HG02763 (cell line): ENCODE data around the gene ITGB1.
"Not testable (repeated sequence)": the region's sequence is repeated elsewhere in the genome, so short reads cannot be mapped to it uniquely, and the experiment has no call there.

Experiments used
- ATAC-seq: cut with Tn5 transposase; IDR thresholded peaks from one replicate; pipeline ENCODE4 v1.9.1; 2021; ENCODE audit warnings: mild to moderate bottlenecking, moderate library complexity; ENCODE audit not compliant: unreplicated experiment

ITGB1 gene

DNA sequence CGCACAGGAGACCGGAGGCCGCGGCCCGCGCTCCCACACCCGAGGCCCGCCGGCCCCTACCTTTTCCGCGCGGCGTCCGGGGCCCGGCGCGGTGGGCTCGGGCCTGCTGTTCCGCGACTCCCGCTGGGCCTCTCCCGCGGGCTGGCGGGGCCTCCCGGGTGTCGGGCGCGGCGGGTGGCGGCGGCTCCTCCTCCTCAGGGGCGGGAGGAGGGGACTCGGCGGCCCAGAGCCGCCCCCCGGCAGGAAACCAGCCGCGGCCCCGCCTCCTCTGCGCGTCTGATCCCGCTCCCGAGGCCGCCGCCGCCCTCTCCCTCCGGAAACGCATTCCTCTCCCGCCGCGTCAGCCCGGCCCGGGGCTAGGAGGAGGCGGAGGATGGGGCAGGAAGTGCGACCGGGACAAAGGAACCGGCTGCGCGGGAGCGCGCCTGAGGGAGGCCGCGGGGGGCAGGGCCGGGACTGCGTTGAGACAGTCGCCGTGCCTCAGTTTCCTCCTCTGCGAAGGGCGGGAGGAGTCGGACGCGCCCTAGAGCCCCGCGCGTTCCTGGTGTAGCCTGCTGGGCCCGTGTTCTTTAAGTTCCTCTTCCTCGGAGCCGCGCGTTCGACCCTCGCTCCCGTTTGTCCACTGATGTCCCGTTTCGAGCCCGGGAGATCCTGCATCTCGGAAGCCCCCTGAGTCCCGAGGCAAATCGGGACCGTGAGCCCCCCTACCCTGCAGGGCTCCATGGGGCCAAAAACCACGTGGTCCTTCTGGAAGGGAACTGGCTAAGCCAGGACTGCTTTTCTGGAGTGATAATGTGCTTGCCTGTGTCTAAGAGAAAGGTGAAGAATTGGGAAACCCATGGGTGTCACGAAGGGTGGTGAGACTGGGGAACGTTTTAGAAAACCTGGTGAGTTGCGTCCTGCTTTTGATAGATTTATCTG lies at the start of gene ITGB1:
TSS of gene ITGB1 (minus strand) at position 146 of the 921 bp plus-strand sequence. CDS start 22,672 bp downstream, outside the sequence.
- peak; percentile 77 for ATAC-seq

- no peak for ATAC-seq
Observed at GRCh38 chr10:33006342-33006887, 48.4 kb upstream of the ITGB1 start.

DNA sequence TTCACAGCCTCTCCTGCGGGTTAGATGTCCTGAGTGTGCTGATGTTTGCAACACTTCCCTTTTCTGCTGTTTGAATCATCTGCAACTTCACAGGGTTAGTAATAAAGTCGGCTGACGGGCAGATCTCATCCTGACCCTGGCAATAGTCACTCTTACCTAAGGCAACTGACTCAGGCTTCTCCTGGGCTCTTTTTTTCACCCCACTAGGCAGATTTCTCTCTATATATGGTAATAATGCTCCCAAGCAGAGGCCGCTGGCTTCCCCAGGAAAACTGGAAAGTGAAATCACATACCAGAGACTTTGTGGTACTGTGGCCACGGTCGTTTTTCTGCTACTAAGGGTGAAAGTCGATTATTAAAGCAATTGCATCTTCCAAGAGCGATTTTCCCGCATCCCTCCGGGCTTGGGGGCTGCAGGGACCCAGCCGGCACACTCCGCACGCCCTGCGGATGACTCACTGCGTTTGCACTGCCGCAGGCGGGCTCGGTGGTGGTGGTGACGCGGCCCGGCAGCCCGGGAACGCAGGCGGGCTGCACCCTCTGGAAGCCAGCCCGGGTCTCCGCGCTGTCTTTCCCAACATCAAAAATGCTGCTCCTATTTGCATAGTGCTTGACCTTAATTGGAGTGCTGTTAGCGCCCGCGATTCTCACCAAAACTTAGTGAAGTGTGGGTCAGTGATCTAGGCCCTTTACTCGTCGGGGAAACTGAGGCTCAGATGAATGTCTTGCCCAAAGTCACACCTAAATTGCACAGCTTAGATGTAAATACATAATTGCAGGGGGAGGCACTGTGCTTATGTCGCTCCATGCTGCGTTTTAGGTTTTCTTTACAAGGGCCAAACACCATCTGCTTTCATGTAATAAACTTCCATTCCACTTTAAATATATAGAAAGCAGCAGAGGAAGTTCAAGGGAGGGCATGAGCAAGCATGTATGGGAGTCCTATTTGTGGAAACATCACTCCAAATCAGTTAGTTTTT lies 47.6 kb upstream of the ITGB1 start:
- peak; percentile 56 for ATAC-seq

GRCh38 chr10:33001908-33002492 lies 44.0 kb upstream of the ITGB1 start:
- ATAC-seq: no peak

- not testable (repeated sequence) for ATAC-seq
Observed at GRCh38 chr10:32998060-32998581, 40.1 kb upstream of the ITGB1 start.

DNA sequence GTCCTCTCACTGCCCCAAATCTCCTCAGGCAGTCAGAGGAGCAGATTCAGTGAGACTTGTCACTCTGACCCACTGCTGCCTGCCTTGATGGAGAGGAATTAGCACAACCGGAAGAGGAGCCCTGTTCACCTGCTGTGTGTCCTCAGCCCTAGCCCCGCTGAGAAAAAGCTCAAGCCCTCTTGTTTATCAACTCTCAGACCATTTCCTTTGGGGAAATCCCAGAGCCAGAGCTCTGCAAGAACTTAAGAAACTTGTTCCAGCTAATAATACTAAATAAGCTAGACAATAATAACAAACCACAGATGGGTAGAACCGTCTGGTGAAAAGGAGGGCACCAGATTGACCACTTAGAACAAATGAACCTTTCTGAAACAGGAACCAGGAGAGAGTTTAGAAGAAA lies 37.7 kb upstream of the ITGB1 start:
- peak; percentile 75 for ATAC-seq

- ATAC-seq: no peak
Observed at GRCh38 chr10:32995066-32995622, 37.1 kb upstream of the ITGB1 start.

DNA sequence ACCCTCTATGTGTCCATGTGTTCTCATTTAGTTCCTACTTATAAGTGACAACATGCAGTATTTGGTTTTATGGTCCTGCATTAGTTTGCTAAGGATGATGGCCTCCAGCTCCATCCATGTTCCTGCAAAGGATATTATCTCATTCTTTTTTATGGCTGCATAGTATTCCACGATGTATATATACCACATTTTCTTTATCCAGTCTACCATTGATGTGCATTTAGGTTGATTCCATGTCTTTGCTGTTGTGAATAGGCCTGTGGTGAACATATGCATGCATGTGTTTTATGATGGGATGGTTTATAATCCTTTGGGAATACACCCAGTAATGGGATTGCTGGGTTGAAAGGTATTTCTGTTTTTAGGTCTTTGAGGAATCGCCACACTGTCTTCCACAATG lies 36.6 kb upstream of the ITGB1 start:
- not testable (repeated sequence) for ATAC-seq

GRCh38 chr10:32992310-32992709 lies 34.3 kb upstream of the ITGB1 start:
- ATAC-seq: not testable (repeated sequence)

GRCh38 chr10:32990811-32991210 lies 32.8 kb upstream of the ITGB1 start:
- ATAC-seq: no peak

DNA sequence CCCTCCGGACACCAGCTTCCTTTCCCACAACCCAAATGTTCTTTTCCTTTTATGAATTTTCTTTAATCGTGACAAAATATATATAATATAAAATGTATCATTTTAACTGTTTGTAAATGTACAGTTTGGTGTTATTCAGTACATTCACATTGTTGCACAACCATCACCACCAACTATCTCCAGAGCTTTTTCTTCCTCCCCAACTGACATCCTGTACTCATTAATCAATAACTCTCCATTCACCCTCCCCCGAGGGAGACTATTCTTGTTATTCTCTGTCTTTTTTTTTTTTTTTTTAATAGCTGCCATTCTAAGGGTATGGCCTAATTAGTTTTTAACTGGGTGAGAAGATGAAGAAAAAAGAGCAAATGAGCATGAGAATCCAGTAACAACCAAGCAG lies 30.6 kb upstream of the ITGB1 start:
- ATAC-seq: no peak

DNA sequence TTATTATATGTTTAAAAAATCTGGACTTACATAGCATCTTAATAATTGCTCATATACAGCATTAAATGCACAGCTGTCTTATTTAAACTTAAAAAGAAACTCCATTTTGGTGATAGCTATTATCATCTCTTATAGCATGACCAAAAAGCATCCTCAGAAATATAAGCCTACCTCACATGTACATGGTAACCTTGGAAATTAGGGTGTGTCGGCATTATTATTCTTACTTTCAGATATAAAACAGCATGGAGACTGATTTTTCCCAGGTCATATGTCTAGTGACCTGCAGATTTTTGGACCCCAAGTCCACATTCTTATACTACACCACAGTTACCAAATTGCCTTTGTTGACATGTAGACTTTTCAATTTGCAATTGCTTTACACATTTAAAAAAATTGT lies 29.1 kb upstream of the ITGB1 start:
- ATAC-seq: no peak

- no peak for ATAC-seq
Observed at GRCh38 chr10:32985775-32986350, 27.8 kb upstream of the ITGB1 start.

DNA sequence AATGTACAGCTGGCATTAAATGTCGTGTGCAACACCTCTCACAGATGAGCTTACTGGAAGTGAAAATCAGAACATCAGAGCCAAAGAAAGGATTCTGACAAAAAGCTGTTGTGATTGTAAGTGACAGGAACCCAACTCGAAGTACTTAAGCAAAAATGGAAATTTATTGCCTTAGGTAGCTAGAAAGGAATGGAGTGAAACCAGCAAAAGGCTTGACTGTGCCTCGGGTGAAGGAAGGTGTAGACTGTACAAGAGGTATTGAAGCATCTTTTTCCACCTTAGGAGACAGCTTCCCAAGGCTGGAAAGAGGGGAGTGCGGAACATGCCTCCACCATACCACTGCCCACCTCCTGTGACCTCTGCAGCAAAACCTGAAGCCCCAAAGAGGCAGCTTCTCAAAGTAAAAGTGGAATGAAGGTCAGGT lies 27.3 kb upstream of the ITGB1 start:
- ATAC-seq: no peak

DNA sequence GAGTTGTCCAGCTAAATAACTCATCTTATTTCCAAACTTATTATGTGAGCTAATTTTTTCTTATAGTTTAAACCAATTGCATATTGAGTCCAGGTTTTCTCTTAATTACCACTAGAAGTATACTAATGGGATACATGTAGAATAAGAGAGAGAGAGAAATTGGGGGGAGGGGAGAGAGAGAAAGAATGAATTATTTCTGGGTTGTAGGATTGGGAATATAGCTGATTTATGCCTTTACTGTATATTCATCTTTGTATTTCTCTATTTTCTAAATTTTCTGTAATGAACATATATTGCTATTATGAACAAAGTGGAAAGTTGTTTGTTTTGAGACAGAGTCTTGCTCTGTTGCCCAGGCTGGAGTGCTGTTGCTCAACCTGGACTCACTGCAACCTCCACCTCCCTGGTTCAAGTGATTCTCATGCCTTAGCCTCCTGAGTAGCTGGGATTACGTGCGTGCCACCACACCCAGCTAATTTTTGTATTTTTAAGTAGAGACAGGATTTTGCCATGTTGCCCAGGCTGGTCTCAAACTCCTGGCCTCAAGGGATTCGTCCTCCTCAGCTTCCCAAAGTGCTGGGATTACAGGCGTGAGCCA lies 26.1 kb upstream of the ITGB1 start:
- no peak for ATAC-seq

DNA sequence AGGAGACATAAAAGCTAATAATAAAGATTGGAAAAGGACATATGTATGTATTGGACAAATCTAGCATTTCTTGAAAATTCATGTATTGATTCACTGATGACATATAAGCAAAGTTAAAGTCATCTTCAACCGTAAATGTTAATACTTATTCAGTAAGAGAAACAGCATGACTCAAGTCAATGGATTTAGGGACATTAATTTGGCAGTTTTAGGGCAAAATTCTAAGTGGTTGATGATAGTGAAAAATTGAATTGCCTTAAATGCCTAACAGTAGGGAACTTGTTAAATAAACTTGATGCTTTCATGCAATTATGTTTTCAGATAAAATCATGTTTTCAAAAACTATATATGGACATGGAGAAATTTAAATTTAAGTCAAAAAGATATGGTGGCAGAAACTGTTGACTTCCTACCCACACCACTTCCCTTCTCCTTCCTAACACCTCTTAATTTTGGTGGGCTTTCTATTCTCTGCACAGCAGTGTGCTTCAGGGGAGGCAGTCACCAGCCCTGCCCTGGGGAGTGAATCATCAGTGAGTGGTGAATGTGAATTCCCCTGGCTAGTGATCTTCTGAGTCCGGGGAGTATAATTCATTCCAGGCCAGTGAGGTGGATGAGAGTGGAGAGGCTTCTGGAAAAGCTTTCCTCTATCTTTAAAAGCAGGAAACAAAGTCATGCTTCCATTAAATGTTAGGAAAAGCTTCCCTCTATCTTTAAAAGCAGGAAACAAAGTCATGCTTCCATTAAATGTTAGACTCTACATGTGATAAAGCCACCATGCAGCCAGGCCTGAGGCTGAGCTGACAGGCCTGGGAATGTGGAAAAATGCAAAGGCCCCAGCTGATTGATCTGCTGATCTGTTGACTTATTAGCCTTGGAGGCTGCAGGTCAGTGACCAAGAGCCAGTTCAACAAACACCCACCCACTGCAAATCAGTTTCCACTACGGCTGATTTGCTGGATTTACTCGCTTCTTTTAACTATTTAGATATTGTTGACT lies 25.2 kb upstream of the ITGB1 start:
- ATAC-seq: no peak

DNA sequence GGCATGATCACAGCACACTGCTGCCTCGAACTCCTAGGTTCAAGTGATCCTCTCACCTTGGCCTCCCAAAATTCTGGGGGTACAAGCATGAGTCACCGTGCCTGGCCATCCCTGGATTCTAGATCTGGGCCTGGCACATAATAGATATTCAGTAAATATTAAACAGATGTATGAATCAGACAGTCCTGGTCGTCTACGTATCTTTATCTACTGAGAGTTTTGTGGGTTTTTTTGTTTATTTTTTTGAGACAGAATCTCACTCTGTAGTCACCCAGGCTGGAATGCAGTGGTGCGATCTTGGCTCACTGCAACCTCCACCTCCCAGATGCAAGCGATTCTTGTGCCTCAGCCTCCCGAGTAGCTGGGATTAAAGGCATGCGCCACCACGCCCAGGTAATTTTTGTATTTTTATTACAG lies 24.3 kb upstream of the ITGB1 start:
- ATAC-seq: no peak

GRCh38 chr10:32981760-32982159 lies 23.7 kb upstream of the ITGB1 start:
- no peak for ATAC-seq
